Large intestine (tissue), 3 donors: Measurements from ENCODE around the gene REX1BD. TPM values are rescaled to one million over a fixed set of nuclear protein-coding genes. Genes with fewer than 3 reads are reported as not detected.

Experiments
- DNase-seq, 2 donors: peaks; one replicate each; pipeline versions ENCODE4 v3.0.0 to v3.0.0-alpha.2; 2013
- H3K27ac ChIP-seq: one replicate; pipeline ENCODE4 v1.5.1; 2013; ENCODE audit warnings: low read length
- H3K27me3 ChIP-seq: 2 replicates; pipeline ENCODE4 v1.6.1; 2013; ENCODE audit warnings: low read length; ENCODE audit not compliant: control insufficient read depth, insufficient read depth
- H3K36me3 ChIP-seq: 2 replicates; pipeline ENCODE4 v1.6.1; 2013; ENCODE audit warnings: low read length; ENCODE audit not compliant: control insufficient read depth, insufficient read depth
- H3K4me1 ChIP-seq: one replicate; pipeline ENCODE4 v1.6.1; 2013; ENCODE audit warnings: low read length; ENCODE audit not compliant: control insufficient read depth, insufficient read depth
- H3K4me3 ChIP-seq: one replicate; pipeline ENCODE4 v1.5.1; 2013; ENCODE audit warnings: low read length
- H3K9me3 ChIP-seq: one replicate; pipeline ENCODE4 v1.6.1; 2013; ENCODE audit warnings: mild to moderate bottlenecking, low read depth, low read length, moderate library complexity; ENCODE audit not compliant: control insufficient read depth
- WGBS: methylation state at CpG from one replicate; pipeline ENCODE4 v1.1.5; 2013; ENCODE audit warnings: low lambda C conversion rate; ENCODE audit not compliant: insufficient coverage; 5-methylcytosine and 5-hydroxymethylcytosine counted together
- polyA plus RNA-seq: library from polyadenylated mRNA; unstranded; fragments of 120-200 nt; gene quantifications from one replicate; pipeline ENCODE4 v1.2.1, GENCODE V29; 2013

The REX1BD gene
- polyA plus RNA-seq, 1 donor, result 47.2 TPM

DNA sequence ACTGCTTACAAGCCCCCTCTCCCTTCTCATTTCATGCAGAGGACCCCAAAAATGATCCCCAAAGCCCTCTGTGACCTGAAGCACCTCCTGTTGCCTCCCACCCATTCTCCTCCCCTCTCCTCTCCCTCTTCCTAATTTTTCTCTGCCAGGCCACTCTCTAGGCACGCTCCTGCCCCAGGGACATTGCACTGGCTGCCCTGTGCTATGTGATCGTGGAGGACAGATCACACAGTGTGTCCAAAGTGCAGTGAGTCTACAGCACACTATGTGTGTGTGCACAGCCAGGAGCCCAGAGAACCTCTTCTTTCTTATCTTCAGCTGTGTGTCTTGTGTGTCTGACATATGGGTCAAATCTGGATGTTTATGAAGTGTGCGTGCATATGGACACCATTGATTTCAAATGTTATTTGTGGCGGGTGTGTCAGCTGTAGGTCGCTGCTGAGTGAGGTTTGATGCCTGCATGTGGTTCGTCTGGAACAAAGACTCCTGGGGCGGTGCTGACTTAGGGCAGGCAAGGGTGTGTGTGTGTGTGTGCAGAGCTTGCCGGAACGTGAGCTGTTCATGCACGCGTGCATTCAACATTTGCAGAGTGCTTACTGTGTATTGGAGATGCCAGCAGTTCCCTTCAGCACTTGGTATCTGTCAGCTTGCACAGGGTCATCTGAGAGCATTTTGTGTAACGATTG lies 46.2 kb downstream of the REX1BD start:
- H3K4me3 ChIP-seq, result no peak overlapping the region
- WGBS, result 0% methylated on average over 1 of the region's 12 CpGs
- H3K4me1 ChIP-seq, result peaks cover 24% of the 10 kb centered on the region
- no peaks in the 10 kb centered on the region for H3K9me3 ChIP-seq
- no peak for DNase-seq
- no peak overlapping the region for H3K27ac ChIP-seq
- H3K36me3 ChIP-seq, result no peaks in the 10 kb centered on the region
- H3K27me3 ChIP-seq, result peaks cover 11% of the 10 kb centered on the region

DNA sequence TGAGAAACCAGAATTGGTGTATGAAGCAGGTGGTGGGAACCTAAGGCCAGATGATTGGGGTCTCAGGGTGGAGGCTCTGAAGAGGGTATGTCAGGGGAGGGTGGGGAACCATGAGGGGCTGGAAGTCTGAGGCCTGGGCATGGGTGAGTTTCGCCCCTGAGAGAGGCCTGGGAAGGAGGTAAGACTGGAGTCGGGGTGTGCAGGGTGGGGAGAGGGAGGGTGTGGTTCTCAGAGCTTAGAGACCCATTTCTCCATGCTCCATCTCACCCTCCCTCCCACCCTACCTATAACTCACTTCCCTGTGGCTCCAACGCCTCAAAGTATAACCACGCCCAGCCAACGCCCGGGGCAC lies 47.2 kb downstream of the REX1BD start:
- Histone ChIP-seq H3K4me1 (peaks cover 24% of the 10 kb centered on the region), H3K27me3 (peaks cover 11% of the 10 kb centered on the region), H3K9me3 (no peaks in the 10 kb centered on the region), H3K36me3 (no peaks in the 10 kb centered on the region), H3K27ac (no peak overlapping the region), H3K4me3 (no peak overlapping the region)
- WGBS, result no CpG with 5 or more reads among the region's 6 CpGs
- DNase-seq, result no peak

DNA sequence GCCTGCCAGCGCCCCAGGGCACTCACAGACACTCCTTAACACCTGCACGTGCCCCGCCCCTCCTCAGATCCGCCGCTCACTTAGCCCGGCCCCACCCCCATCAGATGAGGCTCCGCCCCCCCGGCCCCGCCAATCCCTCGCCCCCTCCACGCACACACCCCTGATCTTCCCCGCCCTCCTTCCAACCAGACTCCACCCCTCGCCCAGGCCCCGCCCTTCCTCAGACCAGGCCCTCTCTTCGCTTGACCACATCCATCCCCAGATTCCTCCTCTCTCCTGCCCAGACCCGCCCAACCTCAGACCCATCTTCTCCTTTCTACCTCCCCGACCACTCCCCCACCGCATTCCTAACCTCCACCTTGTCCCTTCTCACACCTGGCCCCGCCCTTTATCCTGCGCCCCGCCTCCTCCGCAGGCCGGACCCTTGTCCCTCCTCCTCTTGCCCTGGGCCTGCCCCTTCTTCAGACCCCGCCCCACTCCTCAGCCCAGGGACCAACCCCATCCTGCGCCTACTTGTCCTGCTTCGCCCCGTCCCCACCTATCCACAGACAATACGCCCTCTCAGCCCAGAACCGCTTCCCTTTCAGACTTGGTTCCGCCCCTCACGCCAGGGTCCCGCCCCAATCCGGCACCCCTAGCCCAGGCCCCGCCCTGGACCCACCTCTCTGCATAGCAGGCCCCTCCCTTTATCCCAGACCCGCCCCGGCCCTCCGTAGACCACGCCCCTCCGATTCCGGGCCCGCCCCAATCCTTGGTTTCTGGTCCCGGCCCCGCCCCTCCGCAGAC lies 47.8 kb downstream of the REX1BD start:
- 0% methylated on average over 5 of the region's 44 CpGs for WGBS
- no peaks in the 10 kb centered on the region for H3K9me3 ChIP-seq
- no peaks in the 10 kb centered on the region for H3K36me3 ChIP-seq

DNA sequence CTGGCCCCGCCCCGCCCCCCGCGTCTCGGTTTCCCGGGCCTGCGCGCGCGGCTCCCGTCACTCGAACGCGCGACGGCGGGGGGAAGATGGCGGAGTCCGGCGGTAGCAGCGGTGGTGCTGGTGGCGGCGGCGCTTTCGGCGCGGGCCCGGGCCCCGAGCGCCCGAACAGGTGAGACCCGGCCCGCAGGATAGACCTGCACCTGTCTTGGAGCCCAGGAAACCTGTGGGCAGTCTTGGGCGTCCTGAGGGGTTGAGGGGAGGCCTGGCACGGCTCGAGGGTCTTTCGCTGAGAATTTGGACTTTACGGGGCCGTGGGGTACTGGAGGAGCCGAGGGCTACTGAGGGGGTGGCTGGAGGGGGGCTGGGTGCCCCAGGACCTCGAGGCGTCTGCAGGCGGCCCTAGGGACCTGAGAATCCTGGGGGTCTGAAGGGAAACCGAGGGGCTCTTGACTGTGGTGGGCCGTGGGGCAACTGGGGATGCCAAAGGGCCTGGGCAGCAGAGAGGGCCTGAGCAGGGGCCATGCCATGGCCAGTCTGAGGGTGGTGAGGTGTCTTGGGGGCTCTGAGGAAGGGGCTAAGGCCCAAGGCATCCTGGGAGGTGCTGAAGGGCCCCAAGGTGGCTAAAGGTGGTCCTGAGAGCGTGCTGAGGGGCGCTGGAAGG lies 48.5 kb downstream of the REX1BD start, which contains the start of gene KLHL26:
Gene KLHL26 (plus strand): TSS at position 60 of the 661 bp plus-strand sequence. CDS start 27 bp downstream, at position 87.
- Histone ChIP-seq H3K36me3 (no peaks in the 10 kb centered on the region), H3K4me3 (peak within 1 kb of the TSS; percentile 76), H3K27ac (peak within 1 kb of the TSS; percentile 73), H3K9me3 (no peaks in the 10 kb centered on the region), H3K27me3 (peaks cover 11% of the 10 kb centered on the region), H3K4me1 (peaks cover 24% of the 10 kb centered on the region)
- no peak for DNase-seq
- no CpG with 5 or more reads among the region's 47 CpGs for WGBS

More for the DNA sequence above, 47.8 kb downstream of the REX1BD start:
- Histone ChIP-seq H3K27me3 (peaks cover 11% of the 10 kb centered on the region), H3K4me3 (peak overlapping the region; percentile 59), H3K4me1 (peaks cover 24% of the 10 kb centered on the region), H3K27ac (peak overlapping the region; percentile 73)
- DNase-seq, result peak; percentile 93 to 94

DNA sequence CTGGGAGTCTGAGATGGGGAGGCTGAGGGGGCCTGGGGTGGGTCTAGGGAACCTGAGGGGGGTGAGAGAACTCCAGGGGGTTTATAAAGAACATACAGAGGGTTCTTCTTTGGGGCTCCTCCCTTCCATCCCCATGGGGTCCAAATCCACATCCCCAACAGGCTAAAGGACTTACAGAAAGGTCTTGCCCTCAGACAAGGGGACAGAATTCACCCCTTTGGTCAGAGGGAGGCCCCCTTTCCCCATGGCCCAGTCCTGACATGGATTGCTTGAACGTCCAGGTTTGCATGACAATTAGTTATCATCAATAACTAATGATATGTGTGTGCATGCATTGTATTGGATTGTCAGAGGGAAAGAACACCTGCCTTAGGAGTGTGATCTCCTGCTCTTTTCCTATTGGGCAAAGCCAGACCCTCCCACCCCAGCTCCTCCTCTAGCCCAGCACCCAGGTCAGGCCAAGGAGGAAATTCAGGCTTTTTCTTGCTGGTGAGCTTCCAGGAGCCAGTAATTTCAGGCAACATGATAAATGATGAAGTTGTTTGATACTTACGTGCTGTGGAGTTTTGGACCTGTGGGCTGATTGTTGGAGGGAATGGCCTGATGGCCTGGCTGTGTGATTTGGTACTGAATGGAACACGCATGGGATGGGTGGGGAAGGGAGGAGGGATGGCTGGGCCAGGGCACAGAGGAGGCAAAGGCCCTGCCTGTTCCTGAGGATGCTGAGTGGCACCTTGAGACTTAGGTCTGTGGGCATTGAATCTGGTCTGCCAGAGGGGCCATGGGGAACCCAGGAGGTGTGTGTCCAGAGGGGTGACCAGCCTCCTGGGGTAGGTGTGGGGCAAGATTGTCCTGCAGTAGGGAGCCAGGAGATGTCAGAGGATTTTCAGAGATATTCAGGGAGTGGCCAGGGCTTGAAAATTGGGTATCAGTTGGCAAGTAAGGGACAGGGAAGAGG lies 49.4 kb downstream of the REX1BD start:
- peak in 1 of 2 donors; percentile 79 for DNase-seq
- Histone ChIP-seq H3K9me3 (no peaks in the 10 kb centered on the region), H3K4me3 (peak overlapping the region; percentile 76), H3K4me1 (peaks cover 24% of the 10 kb centered on the region), H3K36me3 (no peaks in the 10 kb centered on the region), H3K27ac (peak overlapping the region; percentile 56), H3K27me3 (peaks cover 11% of the 10 kb centered on the region)
- no CpG with 5 or more reads among the region's 3 CpGs for WGBS

DNA sequence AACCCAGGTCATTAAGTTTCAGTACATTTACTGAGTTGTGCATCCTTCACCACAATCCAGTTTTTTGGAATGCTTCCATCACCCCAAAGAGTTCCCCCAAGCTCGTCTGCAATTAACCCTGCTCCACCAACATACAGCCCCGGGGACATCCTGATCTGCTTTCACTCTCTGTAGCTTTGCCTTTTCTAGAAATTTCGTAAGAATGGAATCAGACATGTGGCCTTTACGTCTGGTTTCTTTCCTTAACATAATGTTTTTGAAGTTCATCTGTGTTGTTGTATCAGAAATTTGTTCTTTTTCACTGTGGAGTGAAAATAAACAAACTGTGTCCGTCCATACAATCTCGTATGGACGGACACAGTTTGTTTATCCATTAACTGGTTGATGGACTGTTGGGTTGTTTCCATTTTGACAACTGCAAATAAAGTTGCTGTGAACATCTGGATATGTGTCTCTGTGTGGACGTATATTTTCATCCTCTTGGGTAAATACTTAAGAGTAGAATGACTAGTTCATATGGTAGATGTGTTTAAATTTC lies 51.2 kb downstream of the REX1BD start:
- WGBS, result 69% methylated on average over 3 of the region's 8 CpGs
- no peak overlapping the region for H3K4me3 ChIP-seq
- H3K9me3 ChIP-seq, result no peaks in the 10 kb centered on the region
- H3K27me3 ChIP-seq, result peaks cover 8% of the 10 kb centered on the region
- H3K27ac ChIP-seq, result no peak overlapping the region
- peaks cover 24% of the 10 kb centered on the region for H3K4me1 ChIP-seq
- no peak for DNase-seq
- H3K36me3 ChIP-seq, result no peaks in the 10 kb centered on the region

Other genes starting within 250 kb of the REX1BD start
- 77.2 TPM for gene PGPEP1, start 248.2 kb upstream of the REX1BD start, polyA plus RNA-seq
- 20.3 TPM for gene GDF15, start 202.6 kb upstream of the REX1BD start, polyA plus RNA-seq
- 3.1 TPM for gene LRRC25, start 191.2 kb upstream of the REX1BD start, polyA plus RNA-seq
- 105 TPM for gene SSBP4, start 169.4 kb upstream of the REX1BD start, polyA plus RNA-seq
- 64.4 TPM for gene ISYNA1, start 150.7 kb upstream of the REX1BD start, polyA plus RNA-seq
- gene ELL, start 66.7 kb upstream of the REX1BD start, polyA plus RNA-seq, result 9.6 TPM
- 138 TPM for gene FKBP8, start 45.2 kb upstream of the REX1BD start, polyA plus RNA-seq
- 62.4 TPM for gene KXD1, start 30.9 kb upstream of the REX1BD start, polyA plus RNA-seq
- gene UBA52, start 16.9 kb upstream of the REX1BD start, polyA plus RNA-seq, result 901 TPM
- gene CRLF1, start 18.0 kb downstream of the REX1BD start, polyA plus RNA-seq, result 3.2 TPM
- gene TMEM59L, start 24.1 kb downstream of the REX1BD start, polyA plus RNA-seq, result 12.5 TPM
- gene KLHL26, start 48.2 kb downstream of the REX1BD start, polyA plus RNA-seq, result 4.6 TPM
- gene CRTC1, start 94.9 kb downstream of the REX1BD start, polyA plus RNA-seq, result 21.5 TPM
- 1.2 TPM for gene COMP, start 202.5 kb downstream of the REX1BD start, polyA plus RNA-seq
- gene UPF1, start 243.2 kb downstream of the REX1BD start, polyA plus RNA-seq, result 52.3 TPM